SK-MEL-5 (cell line): ENCODE data around the gene FOXD1. TPM values are rescaled to one million over a fixed set of nuclear protein-coding genes. Genes with fewer than 3 reads are reported as not detected.
"Not testable (repeated sequence)": the region's sequence is repeated elsewhere in the genome, so short reads cannot be mapped to it uniquely, and the experiment has no call there.

Experiments used
- DNase-seq: peaks from one replicate; pipeline ENCODE4 v3.0.0-alpha.2; 2016; ENCODE audit warnings: low read depth, low spot score
- in situ Hi-C: cut with HindIII; loops from 2 replicates; pipeline ENCODE4 v1.10.0; 2016; ENCODE audit warnings: low sequenced_read_pairs, high pct_unique_total_duplicates, low pct_unique_long_range_greater_than_20kb
- total RNA-seq: library from RNA; depleted of rRNA; stranded (reverse); fragments of >200 nt; shearing (Covaris generic); gene quantifications from 2 replicates; pipeline ENCODE4 v1.2.3, GENCODE V29; 2014

The FOXD1 gene
- total RNA-seq, 1 experiment from 2014 or later = 5.3 TPM

- in situ Hi-C loops = no loop called here
- no peak for DNase-seq
Measured at GRCh38 chr5:73471654-73472053, 23.1 kb upstream of the FOXD1 start.

DNA sequence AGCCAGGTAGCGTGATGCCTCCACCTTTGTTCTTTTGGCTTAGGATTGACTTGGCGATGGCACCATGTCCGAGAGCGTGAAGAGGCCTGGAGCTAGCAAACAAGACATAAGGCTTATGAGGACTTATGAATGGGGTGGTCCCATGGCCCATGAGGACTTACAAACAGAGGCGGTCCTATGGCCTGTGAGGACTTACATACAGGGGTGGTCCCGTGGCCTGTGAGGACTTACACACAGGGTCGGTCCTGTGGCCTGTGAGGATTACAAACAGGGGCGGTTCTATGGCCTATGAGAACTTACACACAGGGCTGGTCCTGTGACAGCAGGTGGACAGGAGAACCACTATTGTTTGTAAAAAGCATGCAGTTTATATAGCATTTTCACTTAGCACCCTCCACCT is 21.3 kb upstream of the FOXD1 start:
- DNase-seq = no peak
- in situ Hi-C loops = no loop called here

DNA sequence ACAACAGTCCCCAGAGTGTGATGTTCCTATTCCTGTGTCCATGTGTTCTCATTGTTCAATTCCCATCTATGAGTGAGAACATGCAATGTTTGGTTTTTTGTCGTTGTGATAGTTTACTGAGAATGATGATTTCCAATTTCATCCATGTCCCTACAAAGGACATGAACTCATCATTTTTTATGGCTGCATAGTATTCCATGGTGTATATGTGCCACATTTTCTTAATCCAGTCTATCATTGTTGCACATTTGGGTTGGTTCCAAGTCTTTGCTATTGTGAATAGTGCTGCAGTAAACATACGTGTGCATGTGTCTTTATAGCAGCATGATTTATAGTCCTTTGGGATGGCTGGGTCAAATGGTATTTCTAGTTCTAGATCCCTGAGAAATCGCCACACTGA is 20.1 kb upstream of the FOXD1 start:
- DNase-seq, in situ Hi-C loops: not testable (repeated sequence)

GRCh38 chr5:73464016-73464745 is 15.6 kb upstream of the FOXD1 start:
- DNase-seq = no peak
- in situ Hi-C loops = no loop called here

DNA sequence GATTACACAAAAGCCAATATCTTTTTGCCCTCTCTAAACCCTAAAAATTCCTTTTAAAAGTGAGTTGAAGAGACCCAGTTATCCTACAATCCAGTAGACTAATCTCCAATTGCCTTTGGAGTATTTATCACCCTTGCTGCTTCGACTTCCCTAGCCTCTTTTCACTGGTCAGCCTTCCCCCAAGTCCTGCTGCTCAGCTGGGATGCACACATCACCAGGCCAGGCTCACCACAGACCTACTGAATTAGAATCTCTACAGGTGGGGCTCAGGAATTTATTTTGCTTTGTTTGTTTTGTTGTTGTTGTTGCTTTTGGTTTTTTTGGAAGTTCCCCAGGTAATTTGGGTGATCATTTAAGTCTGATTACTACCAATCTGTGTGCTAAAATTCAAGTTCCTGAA is 11.6 kb upstream of the FOXD1 start:
- DNase-seq = no peak
- in situ Hi-C loops = no loop called here

DNA sequence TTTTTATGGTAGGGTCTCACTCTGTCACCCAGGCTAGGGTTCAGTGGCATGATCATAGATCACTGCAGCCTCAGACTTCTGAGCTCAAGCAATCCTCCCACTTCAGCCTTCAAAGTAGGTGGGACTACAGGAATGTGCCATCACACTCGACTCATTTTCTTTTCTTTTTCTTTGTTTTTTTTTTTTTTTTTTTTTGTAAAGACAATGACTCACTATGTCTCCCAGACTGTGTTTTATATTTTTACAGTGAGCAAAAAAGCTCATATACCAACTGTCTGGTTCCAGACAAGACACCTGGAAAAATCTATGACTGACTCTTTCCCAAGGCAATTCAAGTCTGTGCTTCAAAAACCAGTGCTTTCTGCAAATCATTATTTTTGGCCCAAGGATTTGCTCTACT is 10.8 kb upstream of the FOXD1 start:
- in situ Hi-C loops = no loop called here
- no peak for DNase-seq

- in situ Hi-C loops, DNase-seq: not testable (repeated sequence)
Measured at GRCh38 chr5:73456462-73456861, 7.9 kb upstream of the FOXD1 start.

- in situ Hi-C loops = no loop called here
Measured at GRCh38 chr5:73454379-73455036, 5.9 kb upstream of the FOXD1 start.

GRCh38 chr5:73452215-73452614 is 3.6 kb upstream of the FOXD1 start:
- in situ Hi-C loops = no loop called here
- DNase-seq = no peak

More at GRCh38 chr5:73454379-73455036, 5.9 kb upstream of the FOXD1 start:
- peak; percentile 82 for DNase-seq

GRCh38 chr5:73451224-73452130 is 2.9 kb upstream of the FOXD1 start:
- in situ Hi-C loops = no loop called here
- peak; percentile 41 for DNase-seq

DNA sequence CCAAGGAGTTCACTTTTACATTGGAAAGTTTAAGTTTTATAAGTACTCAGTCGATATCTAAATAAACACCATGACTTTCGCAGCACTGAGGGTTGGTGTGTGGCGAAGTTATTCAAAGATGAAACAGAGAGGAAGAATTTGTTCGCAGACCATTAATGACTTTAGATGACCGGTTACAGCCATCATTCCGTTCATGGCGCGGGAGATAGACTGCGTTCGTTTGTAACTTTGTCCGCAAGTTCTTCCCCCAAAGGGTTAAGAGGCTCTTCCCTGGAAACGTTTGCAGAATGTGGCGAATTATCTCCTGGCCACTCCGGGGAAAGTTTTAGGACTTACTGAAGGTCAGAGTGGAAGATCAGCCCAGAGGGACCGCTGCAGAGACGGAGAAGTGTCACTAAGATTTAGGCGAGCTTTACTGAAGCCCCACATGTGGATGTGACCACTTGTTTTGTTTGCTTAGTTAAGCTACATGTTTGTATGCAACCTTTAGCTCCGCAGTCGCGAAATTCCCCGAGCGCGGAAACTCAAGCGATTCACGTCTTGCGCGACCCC is 2.2 kb upstream of the FOXD1 start:
- no peak for DNase-seq
- in situ Hi-C loops = no loop called here

DNA sequence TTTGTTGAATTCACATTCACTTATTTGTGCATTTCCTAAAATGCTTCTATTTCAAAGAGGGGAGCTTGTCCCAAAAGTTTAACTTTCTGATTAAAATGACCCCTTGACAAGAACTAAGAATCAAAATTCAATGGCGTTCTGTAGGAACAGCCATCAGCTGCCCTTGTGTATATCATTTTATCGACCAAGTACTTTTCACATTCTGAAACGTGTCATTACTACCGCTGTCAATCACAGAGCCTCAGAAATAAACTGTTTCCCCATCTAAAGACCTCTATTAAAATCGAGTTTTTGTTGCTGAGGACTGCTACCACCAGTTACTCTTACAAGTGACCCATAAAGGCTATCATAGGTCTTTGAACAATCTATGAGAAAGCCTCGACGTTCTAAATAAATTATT is 1.6 kb upstream of the FOXD1 start:
- DNase-seq = no peak
- in situ Hi-C loops = no loop called here

- peak; percentile 34 for DNase-seq
- in situ Hi-C loops = no loop called here
Measured at GRCh38 chr5:73447530-73448462, 781 bp downstream of the FOXD1 start.

- in situ Hi-C loops = no loop called here
- peak; percentile 7 for DNase-seq
Measured at GRCh38 chr5:73446631-73447529, 1.7 kb downstream of the FOXD1 start.

DNA sequence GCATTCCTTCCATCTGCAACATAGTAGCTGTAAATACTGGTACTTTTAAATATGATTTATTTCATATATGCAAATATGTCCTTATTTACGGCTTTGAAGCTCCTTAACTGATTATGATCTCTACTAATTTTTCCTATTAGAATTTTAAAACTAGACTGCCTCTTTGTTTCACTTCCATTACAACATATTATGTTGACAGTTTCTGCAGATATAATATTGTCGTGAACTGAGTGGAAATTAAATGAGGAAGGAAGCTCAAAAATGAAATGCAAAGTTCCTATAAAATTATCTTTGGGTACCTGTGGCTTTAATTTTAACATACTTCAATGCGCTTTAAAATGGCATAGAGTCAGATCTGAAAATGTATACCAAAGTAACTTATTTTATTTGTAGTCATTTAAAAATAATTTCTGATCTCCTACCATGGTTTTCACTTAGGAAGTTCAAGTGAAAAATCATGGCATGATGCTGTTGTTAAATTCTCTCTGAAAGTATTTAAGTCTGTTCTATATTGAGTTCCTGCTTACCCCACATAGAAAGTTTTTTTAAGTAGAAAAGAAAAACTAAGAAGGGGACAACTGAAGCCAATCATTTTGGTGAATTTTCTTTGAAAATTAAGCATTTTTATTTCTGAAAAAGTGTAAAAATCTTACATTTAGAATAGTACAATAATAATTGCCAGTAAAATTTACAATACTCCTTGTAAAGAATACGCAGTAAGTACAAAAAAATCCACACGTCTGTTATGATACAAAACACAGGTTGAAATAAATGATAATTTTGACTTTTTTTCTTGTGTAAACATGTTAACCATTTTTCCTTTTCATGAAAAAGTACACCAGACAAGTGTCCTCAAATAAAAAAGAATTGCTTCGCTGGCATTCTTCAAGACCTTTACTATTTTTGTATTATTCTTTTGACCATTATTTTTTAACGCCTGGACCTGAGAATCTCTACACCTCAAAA is 2.6 kb downstream of the FOXD1 start:
- in situ Hi-C loops = no loop called here
- DNase-seq = no peak
